Stimulated activated CD4-positive, alpha-beta T cell treated with anti-CD3 and anti-CD28 coated beads, Interleukin-1b, Interleukin-23, amount 100 ng/mL, for 48 hours (primary cell): ENCODE results near the gene SACM1L.
A peak's percentile ranks its signal among the peaks of the same experiment; 100 is the strongest.

Source experiments
- DNase-seq: peaks from one replicate; pipeline ENCODE4 v3.0.0-alpha.2; 2020

SACM1L gene, protein sequence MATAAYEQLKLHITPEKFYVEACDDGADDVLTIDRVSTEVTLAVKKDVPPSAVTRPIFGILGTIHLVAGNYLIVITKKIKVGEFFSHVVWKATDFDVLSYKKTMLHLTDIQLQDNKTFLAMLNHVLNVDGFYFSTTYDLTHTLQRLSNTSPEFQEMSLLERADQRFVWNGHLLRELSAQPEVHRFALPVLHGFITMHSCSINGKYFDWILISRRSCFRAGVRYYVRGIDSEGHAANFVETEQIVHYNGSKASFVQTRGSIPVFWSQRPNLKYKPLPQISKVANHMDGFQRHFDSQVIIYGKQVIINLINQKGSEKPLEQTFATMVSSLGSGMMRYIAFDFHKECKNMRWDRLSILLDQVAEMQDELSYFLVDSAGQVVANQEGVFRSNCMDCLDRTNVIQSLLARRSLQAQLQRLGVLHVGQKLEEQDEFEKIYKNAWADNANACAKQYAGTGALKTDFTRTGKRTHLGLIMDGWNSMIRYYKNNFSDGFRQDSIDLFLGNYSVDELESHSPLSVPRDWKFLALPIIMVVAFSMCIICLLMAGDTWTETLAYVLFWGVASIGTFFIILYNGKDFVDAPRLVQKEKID

DNA sequence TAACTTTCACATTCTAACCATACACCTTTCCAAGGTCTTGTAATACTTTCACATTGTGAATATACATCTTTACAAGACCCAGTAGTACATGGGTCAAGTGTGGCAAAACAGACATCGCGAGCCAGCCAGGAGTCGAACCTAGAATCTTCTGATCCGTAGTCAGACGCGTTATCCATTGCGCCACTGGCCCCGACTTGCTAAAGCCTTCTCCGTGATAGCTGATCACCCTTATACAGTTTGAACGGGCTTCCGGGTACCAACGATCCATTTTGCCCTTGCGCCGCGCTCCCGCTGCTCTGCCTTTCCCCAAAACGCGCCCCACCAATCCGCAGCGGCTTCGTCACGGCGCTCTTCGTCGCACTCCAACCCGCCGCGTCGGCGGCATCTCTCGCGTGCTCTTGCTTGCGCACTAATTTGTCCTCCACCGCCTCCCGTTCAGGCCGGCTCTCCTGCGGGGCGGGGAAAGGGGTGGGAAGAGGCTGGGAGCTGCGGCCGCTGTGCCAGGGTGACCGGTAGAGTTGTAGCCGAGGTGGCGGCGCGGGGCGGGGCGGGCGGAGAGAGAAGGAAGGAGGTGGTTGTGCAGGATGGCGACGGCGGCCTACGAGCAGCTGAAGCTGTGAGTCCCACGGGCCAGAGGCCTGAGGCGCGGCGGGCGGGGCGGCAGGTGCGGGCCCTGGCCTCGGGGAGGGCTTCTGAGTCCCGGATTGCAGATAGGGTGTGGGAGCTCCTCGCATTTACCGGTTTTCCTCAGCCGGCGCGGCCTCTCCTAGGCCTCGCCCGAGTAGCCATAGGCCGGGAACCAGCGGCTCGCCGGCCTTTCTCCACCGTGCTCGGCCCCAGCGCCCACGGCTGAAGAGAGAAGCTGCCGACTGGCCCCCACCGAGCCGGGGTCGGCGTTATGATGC lies at the start of gene SACM1L:
Gene SACM1L, plus strand, starts transcription at position 515 of the 905 bp plus-strand sequence. Its CDS starts 70 bp downstream, at position 585.
- DNase-seq: peak; percentile 97

DNA sequence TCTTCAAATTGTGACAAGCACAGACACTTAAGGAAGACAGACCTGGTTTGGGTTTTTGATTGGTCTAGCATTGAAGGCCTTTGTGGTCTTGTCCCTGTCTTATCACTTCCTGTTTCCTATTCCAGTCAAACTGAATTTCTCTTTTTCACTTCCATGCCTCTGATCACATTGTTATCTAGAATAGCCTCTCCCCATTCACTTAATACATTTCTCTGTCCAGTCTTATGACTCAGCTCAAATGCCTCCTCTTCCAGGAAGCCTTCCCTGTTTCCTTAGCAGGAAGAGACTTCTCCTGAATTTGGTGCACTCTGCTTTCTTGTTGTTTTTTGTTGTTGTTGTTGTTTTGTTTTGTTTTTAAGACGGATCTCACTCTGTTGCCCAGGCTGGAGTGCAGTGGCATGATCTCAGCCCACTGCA lies 49.1 kb upstream of the SACM1L start:
- no peak for DNase-seq

DNA sequence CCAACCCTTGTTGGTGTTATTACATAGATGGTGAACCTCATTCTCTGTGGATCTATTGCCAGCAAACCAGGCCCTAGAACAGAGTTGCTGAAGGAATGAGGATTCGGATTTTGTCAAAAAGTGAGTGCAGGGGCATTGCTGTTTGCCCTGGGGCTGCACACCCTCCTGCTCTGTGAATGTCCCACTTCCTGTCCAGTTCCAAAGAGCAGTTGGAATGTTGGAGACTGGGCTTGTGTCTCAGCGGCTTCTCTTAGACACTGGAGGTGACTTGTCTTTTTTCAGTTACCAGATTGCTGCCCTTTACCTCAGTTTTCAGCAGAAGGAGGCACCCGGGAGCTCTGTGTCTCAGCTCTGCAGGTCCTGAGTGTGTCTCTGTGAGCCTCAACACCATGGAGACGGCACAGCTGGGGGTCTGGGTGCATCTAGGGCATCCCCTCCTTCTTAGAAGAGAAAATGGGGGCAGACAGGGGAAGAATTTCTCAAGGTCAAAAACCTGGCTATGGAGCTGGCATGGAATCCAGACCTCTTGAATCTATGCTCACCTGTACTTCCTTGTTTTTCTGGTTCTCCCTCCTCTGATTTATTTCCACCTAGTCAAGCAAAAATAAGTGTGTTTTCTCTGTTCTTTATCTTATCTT lies 48.4 kb upstream of the SACM1L start:
- no peak for DNase-seq

DNA sequence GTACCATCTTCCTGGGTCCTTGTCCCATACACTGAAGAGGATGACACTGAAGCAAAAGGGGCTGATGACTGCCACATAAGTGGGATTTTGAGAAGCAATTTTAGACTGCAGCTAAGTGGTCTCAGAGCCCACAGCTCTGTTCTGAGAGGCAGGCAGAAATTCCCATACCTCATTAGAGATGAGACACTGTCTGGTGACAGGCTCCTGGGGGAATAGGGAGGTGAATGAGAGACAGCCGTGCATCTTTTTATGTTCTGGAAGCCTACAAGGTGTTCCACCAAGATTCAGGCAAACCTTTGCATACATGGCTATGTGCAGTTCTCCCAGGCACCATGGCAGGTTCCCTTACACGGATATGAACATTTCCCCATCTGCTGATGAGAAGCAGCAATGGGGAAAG lies 47.4 kb upstream of the SACM1L start:
- DNase-seq: no peak

DNA sequence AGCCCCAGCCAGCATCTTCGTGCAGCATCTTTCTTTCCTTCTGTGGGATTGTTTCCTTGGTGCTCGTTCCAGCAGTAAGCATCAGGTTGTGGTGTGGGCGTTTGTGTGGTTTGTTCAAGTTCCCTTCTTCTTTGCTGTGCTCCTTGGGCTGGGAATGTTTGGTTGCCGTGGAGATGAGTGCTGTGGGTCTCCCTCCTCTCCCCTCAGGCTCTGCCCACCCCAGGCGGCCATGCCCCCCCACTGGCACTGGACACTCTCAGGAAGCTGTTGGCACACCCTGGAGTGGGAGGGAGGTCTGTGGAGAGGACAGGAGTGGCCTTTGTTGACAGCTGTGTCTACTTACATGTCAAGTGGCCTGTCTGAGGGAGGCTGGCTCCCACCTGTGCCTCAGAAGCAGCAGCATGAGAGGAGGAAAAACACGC lies 46.5 kb upstream of the SACM1L start:
- no peak for DNase-seq

DNA sequence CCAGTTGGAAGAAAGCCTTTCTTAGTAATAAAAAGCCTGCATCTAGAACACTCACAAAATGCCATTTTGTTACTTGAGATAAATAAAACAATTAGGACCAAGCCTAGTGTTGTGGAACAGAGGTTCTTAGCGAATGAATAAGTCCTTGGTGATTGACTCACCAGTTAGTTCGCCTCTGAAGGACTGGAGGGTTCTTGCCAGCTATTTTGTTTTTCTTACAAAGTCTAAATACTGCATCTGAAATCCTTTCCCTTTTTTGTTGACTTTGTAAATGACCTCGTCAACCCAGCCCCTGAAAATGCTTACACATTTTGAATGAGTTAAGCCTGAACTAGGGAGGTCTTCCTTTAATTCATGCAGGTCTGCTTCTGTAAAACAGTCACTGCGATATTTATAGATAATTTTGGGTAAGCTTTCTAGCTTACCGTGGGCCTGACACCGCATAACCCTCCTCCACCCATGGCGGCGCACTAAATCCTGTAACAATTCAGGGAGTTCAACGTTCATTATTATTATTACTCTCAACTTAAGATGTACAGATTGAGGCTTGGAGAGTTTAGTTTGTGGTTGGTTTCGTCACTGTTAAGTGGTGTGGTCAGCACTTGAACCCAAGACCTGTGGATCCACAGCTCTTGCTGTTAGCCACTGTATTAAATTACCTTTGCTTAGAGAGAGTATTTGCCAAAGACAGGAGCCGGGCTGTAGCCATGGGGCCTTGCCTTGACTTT lies 45.0 kb upstream of the SACM1L start:
- DNase-seq: no peak

DNA sequence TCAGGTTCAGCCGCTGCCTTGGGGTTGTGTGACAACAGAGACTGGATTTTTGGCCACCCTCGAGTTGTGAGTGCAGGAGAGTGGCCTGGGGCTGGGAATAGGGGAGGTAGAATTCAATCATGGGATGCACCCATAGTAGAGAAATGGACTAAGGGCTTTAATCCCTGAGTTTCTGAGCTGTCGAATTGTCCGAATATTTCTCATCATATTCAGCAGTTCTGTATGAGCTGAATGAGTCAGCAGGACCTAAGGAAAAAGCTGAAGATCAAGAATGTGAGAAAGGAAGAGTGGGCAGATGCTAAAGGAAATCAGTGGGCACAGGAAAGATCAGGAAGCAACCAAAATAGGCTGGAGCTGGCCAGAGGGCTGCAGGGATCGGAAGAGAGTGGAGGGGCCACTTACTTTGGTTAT lies 44.4 kb upstream of the SACM1L start:
- no peak for DNase-seq

DNA sequence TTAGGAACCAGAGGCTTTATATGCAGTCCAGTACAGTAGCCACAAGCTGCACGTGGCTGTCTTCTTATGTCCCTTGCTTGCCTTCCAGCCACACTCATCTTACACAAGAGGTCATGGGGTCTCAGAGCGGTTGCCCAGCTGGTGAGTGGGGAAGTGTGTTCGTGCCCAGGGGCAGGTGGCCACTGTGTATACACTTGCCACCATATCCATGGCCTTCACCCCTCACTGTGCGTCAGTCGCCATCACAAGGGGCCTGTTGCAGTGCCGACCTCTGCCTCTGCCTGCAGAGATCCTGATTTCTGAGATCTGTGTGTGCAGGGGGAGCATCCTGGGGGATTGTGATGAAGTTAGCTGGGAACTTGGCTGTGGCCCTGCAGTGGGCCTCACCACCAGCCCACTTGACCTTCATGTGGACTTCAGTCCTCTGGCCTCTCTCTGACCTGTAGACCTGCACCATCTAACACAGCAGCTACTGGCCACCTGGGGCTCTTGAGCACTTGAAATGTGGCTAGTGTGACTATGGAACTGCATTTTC lies 43.1 kb upstream of the SACM1L start:
- no peak for DNase-seq

DNA sequence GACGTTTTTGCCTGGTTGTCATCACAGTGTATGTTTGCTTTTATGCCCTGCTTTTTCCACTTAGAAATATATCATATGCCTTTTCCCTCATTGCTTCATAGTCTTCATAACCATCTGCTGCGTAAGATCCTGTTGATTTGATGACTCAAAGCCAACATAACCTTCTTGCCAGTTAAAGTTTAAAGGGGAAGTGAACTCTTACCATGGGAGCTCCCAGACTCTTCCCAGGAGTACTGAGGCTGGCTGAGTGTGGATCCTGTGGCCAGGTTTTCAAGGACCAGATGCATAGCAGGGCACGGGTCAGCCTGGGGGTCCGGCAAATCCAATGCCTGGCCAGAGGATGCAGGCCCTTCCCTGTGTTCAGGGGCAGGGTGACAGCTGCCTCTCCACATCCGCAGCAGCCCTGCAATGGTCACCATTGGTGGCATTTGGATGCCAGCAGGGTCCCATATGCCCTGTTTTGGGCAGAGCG lies 42.0 kb upstream of the SACM1L start:
- DNase-seq: no peak

DNA sequence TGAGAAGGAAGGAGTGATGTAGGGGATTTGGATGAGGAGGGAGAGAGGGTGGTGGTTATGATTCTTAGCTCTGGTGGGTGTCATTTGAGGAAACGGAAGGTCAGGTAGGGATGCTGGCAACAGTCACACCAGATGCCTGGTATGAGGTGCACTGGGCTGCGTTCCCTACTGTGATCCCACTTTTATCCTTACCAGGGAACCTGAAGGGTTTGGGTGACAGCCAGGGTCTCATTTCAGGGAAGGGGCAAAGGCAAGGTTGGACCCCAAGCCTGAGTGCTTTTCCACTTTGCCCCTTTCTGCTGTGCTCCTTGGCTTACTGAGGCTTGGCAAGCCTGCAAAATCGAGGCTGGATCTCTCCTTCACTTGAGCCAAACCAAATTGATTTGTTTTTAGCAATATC lies 36.0 kb upstream of the SACM1L start:
- DNase-seq: no peak

DNA sequence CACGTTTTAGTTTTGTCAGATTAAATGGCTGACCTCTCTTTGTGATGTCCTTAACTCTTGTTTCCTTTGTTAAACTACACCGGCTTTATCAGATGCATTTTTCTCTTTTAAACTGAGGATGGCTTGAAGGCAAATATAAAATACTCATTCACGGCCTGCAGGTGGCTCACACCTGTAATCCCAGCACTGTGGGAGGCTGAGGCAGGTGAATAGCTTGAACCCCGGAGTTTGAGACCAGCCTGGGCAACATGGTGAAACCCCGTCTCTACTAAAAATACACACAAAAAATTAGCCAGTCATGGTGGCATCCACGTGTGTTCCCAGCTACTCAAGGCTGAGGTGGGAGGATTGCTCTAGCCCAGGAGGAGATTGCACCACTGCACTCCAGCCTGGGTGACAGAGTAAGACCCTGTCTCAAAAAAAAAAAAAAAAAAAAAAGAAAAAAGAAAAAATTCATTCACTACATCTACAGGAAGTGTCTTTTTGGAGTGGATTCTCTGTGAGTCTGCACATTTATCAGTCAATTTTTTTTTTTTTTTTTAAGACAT lies 34.7 kb upstream of the SACM1L start:
- DNase-seq: no peak

DNA sequence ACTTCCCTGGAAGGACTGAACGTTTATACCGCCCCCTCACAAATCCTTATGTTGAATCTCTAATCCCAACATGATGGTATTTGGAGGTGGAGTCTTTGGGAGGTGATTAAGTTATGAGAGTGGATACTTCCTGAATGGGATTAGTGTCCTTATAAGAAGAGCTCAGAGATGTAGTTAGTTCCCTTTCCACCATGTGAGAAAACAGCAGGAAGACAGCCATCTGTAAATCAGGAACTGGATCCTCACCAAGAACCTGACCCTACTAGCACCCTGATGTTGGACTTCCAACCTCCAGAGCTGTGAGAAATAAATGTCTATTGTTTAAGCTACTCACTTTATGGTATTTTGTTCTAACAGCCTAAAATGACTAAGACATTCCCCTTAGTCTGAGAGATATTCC lies 33.3 kb upstream of the SACM1L start:
- no peak for DNase-seq

DNA sequence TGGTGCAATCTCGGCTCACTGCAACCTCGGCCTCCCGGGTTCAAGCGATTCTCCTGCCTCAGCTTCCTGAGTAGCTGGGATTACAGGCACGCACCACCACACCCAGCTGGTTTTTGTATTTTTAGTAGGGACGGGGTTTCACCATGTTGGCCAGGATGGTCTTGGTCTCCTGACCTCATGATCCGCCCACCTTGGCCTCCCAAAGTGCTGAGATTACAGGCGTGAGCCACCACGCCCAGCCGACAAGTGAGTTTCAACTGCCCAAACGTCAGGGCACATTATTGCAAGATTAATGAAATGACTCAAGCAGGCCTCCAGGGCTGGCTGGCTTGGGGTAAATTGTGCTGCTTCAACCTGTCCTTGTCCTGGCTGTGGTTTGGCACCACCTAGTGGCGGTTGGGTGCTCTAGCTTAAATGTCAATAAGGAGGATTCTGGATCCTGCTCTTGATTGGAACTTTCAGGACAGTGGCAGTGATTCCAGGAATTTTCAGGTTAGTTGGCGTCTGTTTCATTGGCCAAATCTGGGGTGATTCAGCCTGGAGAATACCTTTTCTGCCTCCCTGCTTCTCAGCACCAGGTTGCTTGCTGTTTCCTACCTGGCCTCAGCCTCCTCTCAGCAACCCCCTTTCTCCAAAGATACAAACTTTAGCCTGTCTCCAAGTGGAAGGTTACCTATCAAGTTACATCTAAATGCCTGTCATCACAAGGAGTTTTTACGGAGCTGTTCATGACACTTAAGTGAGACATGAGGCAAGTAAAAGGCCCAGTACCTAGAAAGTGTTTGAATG lies 32.4 kb upstream of the SACM1L start:
- DNase-seq: peak; percentile 86

DNA sequence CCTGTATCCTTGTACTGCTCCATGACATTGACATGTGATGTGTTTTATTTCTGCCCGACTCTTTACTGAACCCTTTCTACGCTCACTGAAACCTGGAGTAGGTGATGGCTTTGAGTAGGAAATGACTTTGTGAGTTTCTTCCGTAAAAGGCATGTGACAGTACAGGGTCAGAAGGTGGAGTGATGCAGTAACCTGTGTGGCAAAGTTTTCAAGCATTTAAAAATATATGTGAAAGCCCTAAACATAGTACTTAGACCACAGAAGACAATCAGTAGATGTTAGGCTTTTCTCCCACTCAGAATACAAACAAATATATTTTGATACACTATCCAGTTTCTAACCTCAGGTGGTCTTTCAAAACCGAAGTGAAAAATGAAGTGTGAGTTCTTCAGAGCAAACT lies 31.3 kb upstream of the SACM1L start:
- DNase-seq: no peak

DNA sequence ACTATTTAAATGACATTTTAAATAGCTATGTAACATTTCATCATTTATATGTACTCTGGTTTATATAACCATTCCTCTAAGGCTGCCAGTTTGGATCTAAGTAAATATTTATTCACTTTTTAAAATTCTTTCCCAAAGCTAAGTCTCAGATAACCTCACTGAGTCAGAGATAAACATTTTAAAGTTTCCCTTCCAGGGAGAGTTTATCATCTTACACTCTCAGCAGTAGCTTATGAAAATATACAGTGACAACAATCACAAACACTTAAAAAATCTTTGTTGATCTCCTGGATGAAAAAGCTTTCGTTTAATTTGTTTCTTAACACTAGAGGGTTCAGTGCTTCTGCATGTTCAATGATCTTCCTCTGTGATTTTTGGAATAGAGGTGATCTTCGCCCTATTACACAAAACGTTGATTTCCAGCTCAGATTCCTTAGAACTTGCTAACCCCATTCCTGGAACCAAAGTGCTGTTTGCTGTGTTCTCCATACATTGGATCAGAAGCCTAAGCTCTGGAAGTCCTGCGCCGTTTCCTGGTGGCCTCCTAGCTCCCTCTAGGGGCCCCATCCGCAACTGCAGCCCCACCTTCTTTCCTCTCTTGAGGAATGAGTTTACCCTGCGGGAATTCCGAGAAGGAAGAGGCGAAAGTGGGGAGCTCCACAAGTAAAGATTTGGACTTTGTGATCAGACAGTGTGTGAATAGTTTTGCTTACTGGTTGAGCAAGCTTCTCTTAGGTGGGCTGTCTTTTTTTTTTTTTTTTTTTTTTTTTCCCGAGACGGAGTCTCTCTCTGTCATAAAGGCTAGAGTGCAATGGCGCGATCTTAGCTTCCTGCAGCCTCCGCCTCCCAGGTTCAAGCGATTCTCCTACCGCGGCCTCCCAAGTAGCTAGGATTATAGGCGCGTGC lies 29.3 kb upstream of the SACM1L start:
- no peak for DNase-seq

DNA sequence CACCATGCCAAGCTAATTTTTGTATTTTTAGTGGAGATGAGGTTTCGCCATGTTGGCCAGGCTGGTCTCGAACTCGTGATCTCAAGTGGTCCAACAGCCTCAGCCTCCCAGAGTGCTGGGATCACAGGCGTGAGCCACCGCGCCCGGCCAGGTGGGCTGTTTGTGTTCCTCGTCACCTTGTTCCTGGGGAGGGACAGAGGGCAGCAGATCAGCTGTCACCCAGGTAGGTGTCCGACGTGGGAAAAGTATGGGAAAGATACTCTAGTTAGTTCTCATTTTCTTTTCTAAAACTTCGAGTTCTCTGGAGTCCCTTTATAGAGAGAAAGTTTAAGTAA lies 28.7 kb upstream of the SACM1L start:
- no peak for DNase-seq

DNA sequence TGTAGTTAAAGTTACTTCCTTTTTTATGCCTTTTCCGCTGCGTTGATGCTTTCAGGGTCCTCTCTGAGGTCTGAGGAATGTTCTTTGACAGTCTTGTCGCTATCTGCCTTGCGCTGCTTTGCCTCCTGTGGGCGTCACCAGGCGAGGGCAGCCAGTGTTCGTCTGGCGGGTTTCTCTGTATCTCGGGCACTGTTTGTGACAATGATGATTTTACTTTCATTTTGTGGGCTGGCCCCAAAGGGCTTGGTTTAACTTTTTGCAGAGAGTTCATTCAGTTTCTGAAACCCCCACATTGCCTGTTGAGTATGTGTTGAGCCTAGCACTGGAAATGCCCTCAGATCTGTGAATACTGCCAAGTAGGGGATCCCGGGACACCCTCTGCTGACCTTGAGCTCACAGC lies 24.6 kb upstream of the SACM1L start:
- peak; percentile 73 for DNase-seq

DNA sequence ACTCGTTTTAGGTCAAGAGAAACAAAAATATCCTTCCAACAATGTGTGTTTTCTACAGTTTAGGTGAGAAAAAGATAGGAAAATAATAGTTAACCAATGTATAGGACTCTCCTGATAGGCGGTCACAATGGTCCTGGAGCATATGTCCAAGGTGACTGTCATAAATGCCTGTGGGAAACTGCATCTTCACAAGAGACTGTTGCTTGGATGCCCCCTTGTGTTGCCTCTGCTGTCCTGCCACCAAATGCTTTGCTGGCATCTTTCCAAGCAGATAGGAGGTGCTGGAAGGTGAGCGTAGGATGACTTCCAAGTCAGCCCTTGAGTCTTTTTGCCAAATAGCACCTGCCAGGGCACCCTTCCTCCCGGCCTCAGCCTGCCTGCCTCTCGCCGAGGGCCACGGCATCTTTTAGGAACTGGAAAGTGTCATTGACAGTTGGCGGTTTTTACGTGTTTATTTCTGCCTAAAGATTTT lies 24.1 kb upstream of the SACM1L start:
- peak; percentile 77 for DNase-seq

DNA sequence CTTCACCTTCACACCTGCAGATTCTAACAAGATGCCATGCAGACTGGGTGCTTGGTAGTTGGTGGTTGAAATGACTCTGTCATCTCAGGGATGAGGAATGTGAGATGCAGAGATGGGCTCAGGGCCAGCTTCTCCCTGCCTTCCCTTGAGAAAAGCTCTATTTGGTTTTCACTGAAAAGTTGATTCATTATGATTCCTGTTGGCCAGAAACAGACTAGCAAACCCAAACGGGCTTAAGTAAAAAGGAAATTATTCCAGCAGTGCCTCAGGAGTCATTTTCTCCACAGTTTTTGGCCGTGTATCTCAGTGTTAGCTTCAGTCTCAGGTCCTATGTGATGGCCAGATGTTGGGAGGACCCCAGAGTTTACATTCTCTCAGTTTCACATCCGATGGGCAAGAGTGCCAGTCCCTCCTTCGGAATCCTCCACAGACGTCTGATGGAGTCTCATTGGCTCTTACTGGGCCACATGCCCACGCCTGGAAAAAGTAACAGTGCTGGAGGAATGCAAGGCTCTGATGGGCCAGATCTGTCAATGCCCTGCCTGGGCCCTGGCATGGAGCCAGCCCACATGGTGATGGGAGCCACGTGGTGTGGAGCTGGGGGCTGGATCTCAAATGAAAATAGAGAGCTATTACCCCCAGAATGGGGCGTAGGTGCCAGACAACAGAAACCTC lies 22.3 kb upstream of the SACM1L start:
- DNase-seq: no peak
